Caco-2 (cell line): ENCODE data around the gene PPP1R2B. TPM values are rescaled to one million over a fixed set of nuclear protein-coding genes. Genes with fewer than 3 reads are reported as not detected.

Source experiments
- BruUV-seq: library from RNA; stranded (reverse); fragments of 400-500 nt; replicated peaks from 2 replicates; lab custom pipeline; 2021; lab: Mats Ljungman, UMichigan
- CTCF ChIA-PET: fragments of 300-600 bp; sonication (Branson Sonifier 250); formaldehyde crosslinking; loops from one replicate; lab custom pipeline; 2022; ENCODE audit warnings: antibody characterized with exemption; lab: Charles Lee
- POLR2A ChIA-PET: fragments of 300-600 bp; sonication (Branson Sonifier 250); formaldehyde crosslinking; loops from one replicate; lab custom pipeline; 2022; ENCODE audit warnings: antibody characterized with exemption; lab: Charles Lee
- DNase-seq, 2 experiments: peaks; one replicate each; pipeline versions ENCODE4 v3.0.0 to v3.0.0-alpha.2; 2020 to 2022
- H3K27me3 ChIP-seq: replicated peaks from 2 replicates; pipeline ENCODE4 v1.6.0; 2011; ENCODE audit warnings: low read length; ENCODE audit not compliant: control insufficient read depth, insufficient read depth
- H3K36me3 ChIP-seq: 2 replicates; pipeline ENCODE4 v1.5.1; 2011; ENCODE audit warnings: low read length; ENCODE audit not compliant: control insufficient read depth, insufficient read depth
- H3K4me1 ChIP-seq: fragments of 250-450 bp; sonication (Bioruptor Pico); 2 replicates; pipeline ENCODE4 v1.5.1; 2020; ENCODE audit warnings: mild to moderate bottlenecking
- H3K4me3 ChIP-seq: 2 replicates; pipeline ENCODE4 v1.5.1; 2011; ENCODE audit warnings: low read depth, mild to moderate bottlenecking, control low read depth, low read length
- H3K9me3 ChIP-seq: fragments of 250-450 bp; sonication (Bioruptor Pico); 2 replicates; pipeline ENCODE4 v1.5.1; 2020; ENCODE audit warnings: mild to moderate bottlenecking, moderate library complexity
- H3K27ac Mint-ChIP-seq: one replicate; pipeline ENCODE4 v1.8.0; 2022; ENCODE audit warnings: mixed read lengths; ENCODE audit not compliant: unreplicated experiment
- H3K27me3 Mint-ChIP-seq: one replicate; pipeline ENCODE4 v1.8.0; 2022; ENCODE audit warnings: mixed read lengths; ENCODE audit not compliant: insufficient read depth, unreplicated experiment
- H3K36me3 Mint-ChIP-seq: one replicate; pipeline ENCODE4 v1.8.0; 2022; ENCODE audit warnings: mild to moderate bottlenecking, mixed read lengths; ENCODE audit not compliant: insufficient read depth, unreplicated experiment
- H3K4me1 Mint-ChIP-seq: one replicate; pipeline ENCODE4 v1.8.0; 2022; ENCODE audit warnings: low read depth, mixed read lengths; ENCODE audit not compliant: unreplicated experiment
- H3K4me3 Mint-ChIP-seq: one replicate; pipeline ENCODE4 v1.8.0; 2022; ENCODE audit warnings: mild to moderate bottlenecking, moderate library complexity, mixed read lengths; ENCODE audit not compliant: unreplicated experiment
- H3K9me3 Mint-ChIP-seq: one replicate; pipeline ENCODE4 v1.8.0; 2022; ENCODE audit warnings: mixed read lengths; ENCODE audit not compliant: unreplicated experiment
- intact Hi-C: fragments of 100-400 bp; cut with micrococcal nuclease; formaldehyde crosslinking; loops from one replicate; pipeline ENCODE4 v1.10.0; 2022; ENCODE audit not compliant: unreplicated experiment
- total RNA-seq: library from RNA; stranded (reverse); gene quantifications from 2 replicates; pipeline ENCODE4 v1.2.3, GENCODE V29; 2022
- TF ChIP-seq, protein P1 (sequence below), 2 experiments: fragments of 200-600 bp in 1 of 2; IDR thresholded peaks; 1 replicate in 1 of 2; 2 replicates in 1 of 2; pipeline versions ENCODE4 v1.5.1 to v1.8.0; 2011 to 2022; ENCODE audit warnings: antibody characterized with exemption in 1 of 2, control low read depth in 1 of 2, inconsistent platforms in 1 of 2, low read depth in 1 of 2, low read length in 1 of 2, mild to moderate bottlenecking in 1 of 2, moderate library complexity in 1 of 2; ENCODE audit not compliant: insufficient read depth in 1 of 2, severe bottlenecking in 1 of 2, unreplicated experiment in 1 of 2

PPP1R2B gene
- total RNA-seq, 1 experiment from 2014 or later: not detected

DNA sequence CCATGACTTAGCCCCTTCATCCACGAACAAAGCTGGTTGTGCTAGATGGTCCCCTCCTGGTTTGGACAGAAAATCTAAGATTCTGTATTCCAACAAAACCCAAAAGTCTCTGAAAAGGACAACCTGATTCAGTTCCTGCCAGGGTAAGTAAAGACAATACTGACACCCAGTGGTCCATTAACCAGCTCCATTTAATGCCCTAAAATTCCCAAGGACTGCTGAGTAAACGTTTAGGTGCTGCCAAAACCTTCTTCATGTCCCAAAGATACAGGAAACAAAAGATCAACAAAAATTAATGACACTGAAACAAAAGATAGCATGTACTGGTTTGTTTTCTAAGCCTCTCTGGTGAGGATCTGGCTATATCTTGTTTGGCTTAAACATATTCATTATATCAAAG is 25.3 kb upstream of the PPP1R2B start:
- TF ChIP-seq, protein P1, sequence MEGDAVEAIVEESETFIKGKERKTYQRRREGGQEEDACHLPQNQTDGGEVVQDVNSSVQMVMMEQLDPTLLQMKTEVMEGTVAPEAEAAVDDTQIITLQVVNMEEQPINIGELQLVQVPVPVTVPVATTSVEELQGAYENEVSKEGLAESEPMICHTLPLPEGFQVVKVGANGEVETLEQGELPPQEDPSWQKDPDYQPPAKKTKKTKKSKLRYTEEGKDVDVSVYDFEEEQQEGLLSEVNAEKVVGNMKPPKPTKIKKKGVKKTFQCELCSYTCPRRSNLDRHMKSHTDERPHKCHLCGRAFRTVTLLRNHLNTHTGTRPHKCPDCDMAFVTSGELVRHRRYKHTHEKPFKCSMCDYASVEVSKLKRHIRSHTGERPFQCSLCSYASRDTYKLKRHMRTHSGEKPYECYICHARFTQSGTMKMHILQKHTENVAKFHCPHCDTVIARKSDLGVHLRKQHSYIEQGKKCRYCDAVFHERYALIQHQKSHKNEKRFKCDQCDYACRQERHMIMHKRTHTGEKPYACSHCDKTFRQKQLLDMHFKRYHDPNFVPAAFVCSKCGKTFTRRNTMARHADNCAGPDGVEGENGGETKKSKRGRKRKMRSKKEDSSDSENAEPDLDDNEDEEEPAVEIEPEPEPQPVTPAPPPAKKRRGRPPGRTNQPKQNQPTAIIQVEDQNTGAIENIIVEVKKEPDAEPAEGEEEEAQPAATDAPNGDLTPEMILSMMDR (IDR thresholded peaks at IDR 0.05; ENCODE audit: insufficient read depth in 1 of 2, low read depth in 1 of 2, low read length in 1 of 2, severe bottlenecking in 1 of 2, unreplicated experiment in 1 of 2): peak; percentile 44 to 55
- H3K27me3 Mint-ChIP-seq: no peaks in the 10 kb centered on the region
- H3K4me3 ChIP-seq: no peak overlapping the region
- intact Hi-C loops: loop anchor here (2.0 kb wide), 3 partner anchors 308 to 1208 kb away; no protein-coding TSS in a partner anchor
- ChIA-PET CTCF (interaction anchor here (0.5 to 1.0 kb wide), 5 partner anchors 272 to 1125 kb away, joined by 3 to 5 read pairs (median 3); no protein-coding TSS in a partner anchor), POLR2A (no interaction called here)
- no TSS peak for BruUV-seq
- H3K27ac Mint-ChIP-seq: no peak overlapping the region
- no peaks in the 10 kb centered on the region for H3K36me3 ChIP-seq
- H3K4me3 Mint-ChIP-seq: no peak overlapping the region
- H3K27me3 ChIP-seq: no peaks in the 10 kb centered on the region
- H3K4me1 Mint-ChIP-seq: peaks cover 13% of the 10 kb centered on the region
- no peaks in the 10 kb centered on the region for H3K36me3 Mint-ChIP-seq
- H3K4me1 ChIP-seq: 0 out of 2 replicates have a peak, but pooled peaks cover 9% of the 10 kb centered on the region
- peaks cover 5% of the 10 kb centered on the region; the same call in 1 of the 2 replicates for H3K9me3 ChIP-seq
- H3K9me3 Mint-ChIP-seq: no peaks in the 10 kb centered on the region
- DNase-seq: peak in 1 of 2 experiments; percentile 49

DNA sequence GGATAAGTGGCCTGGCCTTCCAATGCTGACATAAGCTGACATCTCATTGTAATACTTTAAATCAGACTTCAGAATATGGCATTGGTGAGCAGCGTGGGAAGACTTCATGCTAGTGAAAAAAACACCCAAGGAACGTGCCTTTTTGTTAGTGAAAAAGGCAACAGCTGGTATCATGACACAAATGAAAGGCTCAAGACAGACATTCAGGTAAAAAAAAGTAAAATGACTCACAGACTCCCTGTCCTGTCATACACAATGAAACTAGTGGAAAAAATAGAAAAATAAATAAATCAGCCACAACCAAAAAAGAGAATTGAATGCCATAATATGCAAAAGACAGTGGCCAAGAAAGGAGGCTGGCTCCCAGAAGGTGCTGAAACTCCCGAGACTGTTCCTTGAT is 24.4 kb upstream of the PPP1R2B start:
- intact Hi-C loops: loop anchor here (2.0 kb wide), 3 partner anchors 307 to 1209 kb away; no protein-coding TSS in a partner anchor
- Mint-ChIP-seq H3K27me3 (no peaks in the 10 kb centered on the region), H3K4me3 (no peak overlapping the region), H3K4me1 (peaks cover 6% of the 10 kb centered on the region), H3K36me3 (no peaks in the 10 kb centered on the region), H3K9me3 (no peaks in the 10 kb centered on the region), H3K27ac (no peak overlapping the region)
- no peak for DNase-seq
- H3K27me3 ChIP-seq: no peaks in the 10 kb centered on the region
- no peaks in the 10 kb centered on the region for H3K36me3 ChIP-seq
- H3K4me3 ChIP-seq: no peak overlapping the region
- TF ChIP-seq, protein P1 (IDR thresholded peaks at IDR 0.05; ENCODE audit: insufficient read depth in 1 of 2, low read depth in 1 of 2, low read length in 1 of 2, severe bottlenecking in 1 of 2, unreplicated experiment in 1 of 2): no peak
- 0 out of 2 replicates have a peak, but pooled peaks cover 7% of the 10 kb centered on the region for H3K4me1 ChIP-seq
- ChIA-PET POLR2A (no interaction called here), CTCF (interaction anchor here (0.9 kb wide), 1 partner anchor 559 kb away, joined by 5 read pairs; no protein-coding TSS in a partner anchor)
- H3K9me3 ChIP-seq: peaks cover 5% of the 10 kb centered on the region; the same call in 1 of the 2 replicates
- no TSS peak for BruUV-seq

- no peak overlapping the region for H3K4me3 Mint-ChIP-seq
- H3K27me3 Mint-ChIP-seq: no peaks in the 10 kb centered on the region
- no peaks in the 10 kb centered on the region for H3K9me3 Mint-ChIP-seq
- Histone ChIP-seq H3K27me3 (no peaks in the 10 kb centered on the region), H3K4me3 (no peak overlapping the region), H3K36me3 (no peaks in the 10 kb centered on the region), H3K4me1 (0 out of 2 replicates have a peak, but pooled peaks cover 2% of the 10 kb centered on the region), H3K9me3 (peaks cover 5% of the 10 kb centered on the region; the same call in 1 of the 2 replicates)
- no TSS peak for BruUV-seq
- ChIA-PET POLR2A (no interaction called here), CTCF (no interaction called here)
- no peak overlapping the region for H3K27ac Mint-ChIP-seq
- peaks cover 1% of the 10 kb centered on the region for H3K4me1 Mint-ChIP-seq
- no peaks in the 10 kb centered on the region for H3K36me3 Mint-ChIP-seq
- TF ChIP-seq, protein P1 (IDR thresholded peaks at IDR 0.05; ENCODE audit: insufficient read depth in 1 of 2, low read depth in 1 of 2, low read length in 1 of 2, severe bottlenecking in 1 of 2, unreplicated experiment in 1 of 2): no peak
- no peak for DNase-seq
- intact Hi-C loops: no loop called here
These were observed 23.9 kb upstream of the PPP1R2B start for GRCh38 chr5:156826150-156826549.
